ENCODE data around the gene KRT7. TPM values are rescaled to one million over a fixed set of nuclear protein-coding genes. Genes with fewer than 3 reads are reported as not detected.

Gene KRT7
- polyA plus RNA-seq, 12 donors, result 0.69 to 3.3 (median 0.81) TPM; not detected in 3

DNA sequence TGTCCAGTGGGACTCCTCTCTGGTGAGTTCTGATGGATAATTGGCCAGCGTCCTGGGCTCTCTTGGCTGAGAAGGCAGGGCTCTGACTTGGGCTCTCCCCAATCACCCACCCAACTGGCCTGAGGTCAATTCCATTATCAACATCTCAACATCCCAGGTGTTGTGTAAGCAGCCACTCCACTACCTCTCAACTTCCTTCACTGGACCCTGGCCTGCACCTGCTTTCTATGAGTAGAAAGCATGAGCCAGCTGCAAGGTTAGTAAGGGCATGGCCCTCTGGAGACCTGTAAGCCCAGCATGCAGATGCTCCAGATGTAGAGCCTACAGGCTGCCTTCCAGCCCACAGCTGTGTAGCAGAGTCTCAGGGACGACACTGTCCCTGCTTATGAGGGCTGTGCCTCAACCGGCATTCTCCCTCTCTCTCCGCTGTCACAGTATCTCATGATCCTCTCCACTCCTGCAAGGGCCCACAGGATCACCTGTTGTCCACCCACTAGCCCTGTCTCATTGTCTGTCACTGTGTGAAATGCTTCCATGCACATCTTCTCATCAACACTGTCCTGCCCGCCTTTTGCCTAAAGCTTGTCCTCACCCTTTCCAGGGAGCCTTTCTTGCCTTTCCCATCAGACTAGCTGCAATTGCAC lies 63.7 kb downstream of the KRT7 start:
- no peak for DNase-seq

Other genes with a start within 250 kb of the KRT7 start
- gene TAMALIN, start 226.3 kb upstream of the KRT7 start, polyA plus RNA-seq (ENCODE audit: insufficient read length in 12 of 12), result 10 to 100 TPM in 11 of 12 donors, not detected in 1; 11.9 to 22.5 (median 14.9) TPM
- gene NR4A1, start 181.8 kb upstream of the KRT7 start, polyA plus RNA-seq (ENCODE audit: insufficient read length in 12 of 12), result 100 to 1,000 TPM in 2 of 12 donors, 10 to 100 TPM in 9, not detected in 1; 17.2 to 132 (median 32.6) TPM
- 10 to 100 TPM in 11 of 12 donors, not detected in 1; 16.1 to 32.0 (median 23.8) TPM for gene ATG101, start 163.3 kb upstream of the KRT7 start, polyA plus RNA-seq (ENCODE audit: insufficient read length in 12 of 12)
- gene SMIM41, start 153.5 kb upstream of the KRT7 start, polyA plus RNA-seq (ENCODE audit: insufficient read length in 12 of 12), result under 1 TPM in 2 of 12 donors, not detected in 10; 0.19 to 0.44 TPM
- 10 to 100 TPM in 3 of 12 donors, 1 to 10 TPM in 8, not detected in 1; 4.0 to 13.2 (median 8.4) TPM for gene KRT80, start 41.2 kb upstream of the KRT7 start, polyA plus RNA-seq (ENCODE audit: insufficient read length in 12 of 12)
- under 1 TPM in 9 of 12 donors, not detected in 3; 0.10 to 0.50 (median 0.21) TPM for gene KRT86, start 41.4 kb downstream of the KRT7 start, polyA plus RNA-seq (ENCODE audit: insufficient read length in 12 of 12)
- under 1 TPM in 7 of 12 donors, not detected in 5; 0.08 to 0.25 (median 0.14) TPM for gene KRT81, start 58.3 kb downstream of the KRT7 start, polyA plus RNA-seq (ENCODE audit: insufficient read length in 12 of 12)
- gene KRT83, start 88.2 kb downstream of the KRT7 start, polyA plus RNA-seq (ENCODE audit: insufficient read length in 12 of 12), result under 1 TPM in 1 of 12 donors, not detected in 11; 0.09 TPM
- gene KRT85, start 134.2 kb downstream of the KRT7 start, polyA plus RNA-seq (ENCODE audit: insufficient read length in 12 of 12), result under 1 TPM in 2 of 12 donors, not detected in 10; 0.44 to 0.52 TPM
- gene KRT84, start 152.4 kb downstream of the KRT7 start, polyA plus RNA-seq (ENCODE audit: insufficient read length in 12 of 12), result under 1 TPM in 1 of 12 donors, not detected in 11; 0.11 TPM
- gene KRT82, start 173.1 kb downstream of the KRT7 start, polyA plus RNA-seq (ENCODE audit: insufficient read length in 12 of 12), result under 1 TPM in 1 of 12 donors, not detected in 11; 0.07 TPM
- gene KRT75, start 201.1 kb downstream of the KRT7 start, polyA plus RNA-seq (ENCODE audit: insufficient read length in 12 of 12), result not detected
- 1 to 10 TPM in 1 of 12 donors, under 1 TPM in 1, not detected in 10; 0.82 to 1.1 TPM for gene KRT6B, start 218.9 kb downstream of the KRT7 start, polyA plus RNA-seq (ENCODE audit: insufficient read length in 12 of 12)
- gene KRT6C, start 240.6 kb downstream of the KRT7 start, polyA plus RNA-seq (ENCODE audit: insufficient read length in 12 of 12), result 1 to 10 TPM in 1 of 12 donors, under 1 TPM in 3, not detected in 8; 0.15 to 4.9 (median 0.91) TPM